Kidney (tissue), 14 donors: ENCODE results near the gene PLA2R1. TPM values are rescaled to one million over a fixed set of nuclear protein-coding genes. Genes with fewer than 3 reads are reported as not detected.
A peak's percentile ranks its signal among the peaks of the same experiment; 100 is the strongest.

Experiments used
- DNase-seq, 5 donors: peaks; one replicate each; pipeline ENCODE4 v3.0.0-alpha.2; 2013 to 2020
- FAIRE-seq: peaks from 2 replicates; lab custom pipeline; 2012; peaks lifted over from hg19 to GRCh38; lab: Jason Lieb, UNC
- H3K27ac ChIP-seq, 2 donors: one replicate each; pipeline ENCODE4 v1.7.0; 2013; ENCODE audit warnings: low read depth in 2 of 2, low read length in 2 of 2, inconsistent platforms in 1 of 2
- H3K27me3 ChIP-seq: one replicate; pipeline ENCODE4 v1.7.1; 2013; ENCODE audit warnings: low read length, inconsistent platforms; ENCODE audit not compliant: control insufficient read depth, insufficient read depth
- H3K36me3 ChIP-seq, 3 donors: one replicate each; pipeline versions ENCODE4 v1.7.0 to v1.7.1; 2013; ENCODE audit warnings: low read length in 3 of 3, control low read depth in 1 of 3, inconsistent platforms in 1 of 3; ENCODE audit not compliant: insufficient read depth in 3 of 3, control insufficient read depth in 2 of 3
- H3K4me1 ChIP-seq, 3 donors: one replicate each; pipeline versions ENCODE4 v1.7.0 to v1.7.1; 2013; ENCODE audit warnings: low read length in 3 of 3, inconsistent platforms in 1 of 3, low read depth in 1 of 3; ENCODE audit not compliant: control insufficient read depth in 2 of 3, insufficient read depth in 2 of 3
- H3K4me3 ChIP-seq, 3 donors: one replicate each; pipeline versions ENCODE4 v1.7.0 to v1.8.1; 2013; ENCODE audit warnings: low read length in 3 of 3, control low read depth in 1 of 3, inconsistent platforms in 1 of 3
- H3K9ac ChIP-seq, 3 donors: one replicate each; pipeline versions ENCODE4 v1.7.0 to v1.7.1; 2013; ENCODE audit warnings: low read length in 3 of 3, control low read depth in 1 of 3, inconsistent platforms in 1 of 3
- H3K9me3 ChIP-seq, 3 donors: one replicate each; pipeline versions ENCODE4 v1.7.0 to v1.7.1; 2013; ENCODE audit warnings: low read length in 3 of 3, control low read depth in 1 of 3, inconsistent platforms in 1 of 3; ENCODE audit not compliant: control insufficient read depth in 2 of 3, insufficient read depth in 1 of 3
- CTCF ChIP-seq: IDR thresholded peaks from 3 replicates; pipeline ENCODE4 v1.5.1; 2012; ENCODE audit warnings: mild to moderate bottlenecking, moderate library complexity, borderline replicate concordance; ENCODE audit not compliant: insufficient read depth; ENCODE audit errors: extremely low read depth
- intact Hi-C: fragments of 100-400 bp; cut with DNase I; formaldehyde crosslinking; loops from one replicate; pipeline ENCODE4 v1.11.1; 2022
- polyA plus RNA-seq: library from polyadenylated mRNA; stranded (reverse); fragments of 350-450 nt; fragmentation: Illumina TruSeq; extraction: RNeasy Lipid Tissue Mini Kit (QIAGEN cat#74804); gene quantifications from one replicate; pipeline ENCODE4 v1.2.3, GENCODE V29; 2014; ENCODE audit warnings: low read depth, low replicate concordance; ENCODE audit not compliant: insufficient read depth
- total RNA-seq: library from RNA; stranded (reverse); fragmentation: NEBNext Ultra II Directional; extraction: Animal tissue kit (Norgen Biotek cat#: 25700); gene quantifications from one replicate; pipeline ENCODE4 v1.2.1, GENCODE V29; 2021
- donor health status: control.
- donor health status: control.
- donor health status: control.
- donor health status: control.
- donor health status: control.
- donor health status: DM: yes; HTN: yes; CAD: no.
- donor health status: Normal renal cell carcinoma (clear cell type).

Gene PLA2R1
- total and polyA plus RNA-seq, 2 donors from 2014 or later, result 6.6 to 71.9 TPM

- Histone ChIP-seq H3K9me3 (no peaks in the 10 kb centered on the region), H3K27ac (no peak overlapping the region), H3K4me3 (no peak overlapping the region), H3K9ac (no peak overlapping the region), H3K36me3 (no peaks in the 10 kb centered on the region), H3K4me1 (peaks cover 0 to 5% (median 0%) of the 10 kb centered on the region in 3 donors), H3K27me3 (no peaks in the 10 kb centered on the region)
- no peak for TF ChIP-seq CTCF
- intact Hi-C loops, result no loop called here
- DNase-seq, result no peak
- no peak for FAIRE-seq
Observed at GRCh38 chr2:159998243-159998642, 64.2 kb downstream of the PLA2R1 start.

GRCh38 chr2:159996792-159997546 lies 65.4 kb downstream of the PLA2R1 start:
- DNase-seq (peak in 2 of 5 donors; percentile 38 to 61), FAIRE-seq (no peak)
- no peaks in the 10 kb centered on the region for H3K9me3 ChIP-seq
- no peak overlapping the region for H3K9ac ChIP-seq
- no peak overlapping the region for H3K4me3 ChIP-seq
- peaks cover 0 to 5% (median 0%) of the 10 kb centered on the region in 3 donors for H3K4me1 ChIP-seq
- no peak overlapping the region for H3K27ac ChIP-seq
- H3K36me3 ChIP-seq, result no peaks in the 10 kb centered on the region
- no peaks in the 10 kb centered on the region for H3K27me3 ChIP-seq
- no peak for TF ChIP-seq CTCF
- intact Hi-C loops, result no loop called here

GRCh38 chr2:159995038-159995437 lies 67.4 kb downstream of the PLA2R1 start:
- Histone ChIP-seq H3K4me1 (peaks cover 0 to 5% (median 0%) of the 10 kb centered on the region in 3 donors), H3K27me3 (no peaks in the 10 kb centered on the region), H3K36me3 (no peaks in the 10 kb centered on the region), H3K27ac (no peak overlapping the region), H3K9me3 (no peaks in the 10 kb centered on the region), H3K4me3 (no peak overlapping the region), H3K9ac (no peak overlapping the region)
- FAIRE-seq, result no peak
- no peak for TF ChIP-seq CTCF
- intact Hi-C loops, result no loop called here
- DNase-seq, result no peak
